Right renal cortex interstitium (tissue), 3 donors: ENCODE data around the gene FOXC2. TPM values are rescaled to one million over a fixed set of nuclear protein-coding genes. Genes with fewer than 3 reads are reported as not detected.

ENCODE experiments used
- DNase-seq, 3 donors: peaks; one replicate each; pipeline ENCODE4 v3.0.0-alpha.2; 2013; ENCODE audit warnings: low read depth in 3 of 3, low spot score in 2 of 3
- polyA plus RNA-seq, 3 donors: library from polyadenylated mRNA; unstranded; fragments of 120-200 nt; gene quantifications; one replicate each; pipeline ENCODE4 v1.2.1, GENCODE V29; 2013; ENCODE audit not compliant: insufficient read length in 3 of 3

Gene FOXC2
- polyA plus RNA-seq, result 10 to 100 TPM; 35.0 to 40.1 (median 38.5) TPM

DNA sequence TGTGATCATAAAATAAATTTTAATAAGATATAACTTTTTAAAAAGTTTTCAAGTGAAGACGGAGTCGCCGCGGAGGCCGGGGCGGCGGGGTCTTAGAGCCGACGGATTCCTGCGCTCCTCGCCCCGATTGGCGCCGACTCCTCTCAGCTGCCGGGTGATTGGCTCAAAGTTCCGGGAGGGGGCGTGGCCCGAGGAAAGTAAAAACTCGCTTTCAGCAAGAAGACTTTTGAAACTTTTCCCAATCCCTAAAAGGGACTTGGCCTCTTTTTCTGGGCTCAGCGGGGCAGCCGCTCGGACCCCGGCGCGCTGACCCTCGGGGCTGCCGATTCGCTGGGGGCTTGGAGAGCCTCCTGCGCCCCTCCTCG is at the start of gene FOXC2:
Gene FOXC2 (plus strand): TSS at position 229 of the 365 bp plus-strand sequence. CDS start 507 bp downstream, outside the sequence.
- DNase-seq, result peak in 2 of 3 donors; percentile 93

DNA sequence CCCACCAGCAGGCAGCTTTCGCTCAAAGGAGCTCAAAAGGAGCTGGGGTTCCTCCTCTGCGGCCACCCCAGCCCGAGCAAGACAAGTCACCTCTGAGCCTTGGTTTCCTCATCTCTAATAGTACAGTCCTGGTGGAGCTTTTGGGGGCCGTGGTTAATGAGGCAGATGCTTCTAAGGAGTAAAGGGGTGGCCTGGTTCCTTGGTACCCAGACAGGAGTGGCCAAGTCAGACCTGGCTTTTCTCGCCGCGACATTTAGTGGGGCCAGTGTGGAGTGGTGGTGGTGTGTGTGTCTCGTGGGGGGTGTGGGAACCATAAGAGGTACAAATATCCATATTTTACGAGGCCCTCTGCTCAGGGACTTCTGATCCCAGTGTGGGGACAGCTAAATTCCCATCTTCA is 49.6 kb upstream of the FOXC2 start:
- no peak for DNase-seq

DNA sequence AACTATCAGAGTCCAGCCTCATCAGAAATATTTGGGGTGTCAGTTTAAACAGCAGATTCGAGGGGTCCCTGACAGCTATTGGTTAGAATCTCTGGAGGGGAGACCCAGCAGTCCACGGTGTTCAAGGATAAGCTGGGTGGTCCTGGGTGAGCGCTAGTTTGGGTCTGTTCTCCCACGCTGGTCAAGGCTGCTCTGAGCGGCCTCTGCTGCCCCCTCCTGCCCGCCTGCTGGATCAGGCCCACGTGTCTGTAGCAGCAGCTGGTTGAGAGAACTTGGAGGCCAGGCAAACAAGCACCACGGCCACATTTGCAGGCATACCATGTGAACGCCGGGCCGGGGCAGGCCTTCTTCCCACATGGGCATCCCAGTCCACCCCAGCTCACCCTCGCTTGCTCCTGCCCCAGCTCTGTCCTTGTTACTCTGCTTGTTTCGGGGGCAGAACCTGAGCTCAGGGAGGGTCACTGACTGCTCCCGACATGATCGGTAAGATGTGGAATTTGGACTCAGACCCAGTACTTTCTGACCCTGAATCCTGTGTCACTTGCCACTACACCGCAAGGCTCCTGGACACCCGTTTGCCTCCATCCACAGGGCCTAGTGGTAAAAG is 48.9 kb upstream of the FOXC2 start:
- DNase-seq, result no peak

DNA sequence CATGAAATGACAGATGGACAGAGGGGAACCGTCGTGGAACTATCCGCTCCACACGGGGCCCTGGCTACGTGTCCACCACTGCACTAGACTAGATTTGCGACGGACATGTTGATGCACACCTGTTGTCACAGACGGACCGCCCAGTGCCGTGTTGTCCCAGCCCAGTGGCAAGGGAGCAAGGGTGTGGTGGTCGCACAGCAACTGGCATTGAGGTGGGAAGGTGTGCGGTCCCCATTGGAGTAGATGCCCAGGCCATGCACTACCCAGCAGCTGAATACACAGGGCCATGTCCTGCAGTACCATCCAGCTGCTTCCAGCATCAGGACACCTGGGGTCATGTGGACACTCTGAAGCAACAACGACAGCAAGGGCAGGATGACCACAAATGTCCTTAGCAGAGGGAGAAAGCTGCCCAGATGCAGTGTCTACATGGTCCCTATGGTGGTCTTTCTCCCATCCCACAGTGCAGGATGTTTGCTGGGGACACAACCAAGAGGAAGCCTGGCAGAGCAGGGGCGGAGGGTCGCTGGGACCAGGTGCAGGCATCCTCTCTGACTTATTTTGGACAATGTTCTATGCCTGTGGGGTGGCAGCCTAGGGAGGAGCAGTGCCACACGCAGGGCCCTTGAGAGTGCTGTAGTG is 47.5 kb upstream of the FOXC2 start:
- no peak for DNase-seq

DNA sequence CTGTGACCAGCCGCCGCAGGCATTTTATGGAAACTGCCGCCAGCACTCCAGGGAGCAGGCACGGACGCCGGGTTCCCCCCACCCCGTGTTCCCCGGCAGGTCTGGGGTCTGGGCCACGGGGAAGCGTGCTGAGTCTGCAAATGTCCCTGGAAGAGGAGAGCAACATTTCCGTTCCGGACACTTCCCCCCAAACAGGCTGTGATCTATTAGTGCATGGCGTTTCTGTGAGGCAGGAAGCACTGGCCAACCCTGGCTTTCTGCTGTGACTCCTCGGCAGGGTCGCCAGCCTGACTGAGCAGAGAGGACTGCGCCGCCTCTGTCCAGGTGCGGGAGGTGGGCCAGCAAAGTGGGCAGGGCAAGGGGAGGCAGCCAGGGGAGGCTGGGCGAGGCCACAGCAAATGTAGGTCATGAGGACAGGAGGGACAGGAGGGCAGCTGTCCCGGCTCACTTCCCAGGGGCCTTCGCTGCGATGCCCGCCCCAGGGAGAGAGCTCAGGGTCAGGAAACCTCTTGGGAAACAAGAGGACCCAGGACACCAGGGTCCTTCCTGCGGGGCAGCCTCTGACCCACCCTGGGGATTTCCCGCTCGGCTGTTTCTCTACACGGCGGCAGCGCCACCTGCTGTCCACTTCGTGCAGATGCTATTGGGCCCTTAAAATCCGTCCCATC is 46.8 kb upstream of the FOXC2 start:
- DNase-seq, result no peak

DNA sequence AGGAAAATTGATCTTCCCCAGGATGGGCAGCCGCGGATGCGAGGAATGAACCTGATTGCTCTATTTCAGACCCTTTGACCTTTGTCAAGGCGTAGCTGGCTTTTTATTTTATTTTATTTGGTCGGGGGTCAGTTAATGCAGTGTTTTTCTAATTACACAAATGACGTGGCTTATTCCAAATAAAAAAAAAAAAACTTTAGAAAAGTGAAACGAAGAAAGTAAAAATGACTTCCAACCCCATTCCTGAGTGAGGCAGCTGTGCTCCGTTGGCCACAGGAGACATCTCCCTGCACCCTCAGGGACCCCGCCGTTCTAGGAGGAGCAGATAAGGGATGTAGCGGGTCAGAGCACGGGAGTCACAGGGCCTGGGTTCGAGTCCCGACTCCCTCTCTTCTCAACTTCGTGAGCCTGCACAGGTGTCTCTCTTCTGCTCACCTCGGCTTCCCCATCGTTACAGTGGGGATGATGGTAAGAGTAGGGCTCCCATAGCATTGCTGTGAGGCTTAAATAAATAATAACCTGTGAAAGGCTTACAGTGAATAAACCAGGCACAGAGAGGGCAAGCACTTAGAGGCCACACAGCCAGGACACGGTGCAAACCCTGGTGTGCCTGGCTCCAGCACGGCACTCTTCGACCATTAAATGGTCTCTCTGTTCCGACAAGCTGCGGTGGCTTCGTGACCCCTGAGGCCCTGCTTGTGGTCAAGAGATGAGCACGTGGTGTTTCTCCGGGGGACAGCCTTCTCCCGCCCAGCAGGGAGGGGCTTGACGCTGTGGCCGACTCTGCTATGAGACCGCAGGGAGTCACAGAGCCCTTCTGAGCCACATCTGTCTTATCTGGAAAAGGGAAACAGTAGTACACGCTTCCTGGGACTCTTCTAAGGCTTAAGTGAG is 46.1 kb upstream of the FOXC2 start:
- no peak for DNase-seq

DNA sequence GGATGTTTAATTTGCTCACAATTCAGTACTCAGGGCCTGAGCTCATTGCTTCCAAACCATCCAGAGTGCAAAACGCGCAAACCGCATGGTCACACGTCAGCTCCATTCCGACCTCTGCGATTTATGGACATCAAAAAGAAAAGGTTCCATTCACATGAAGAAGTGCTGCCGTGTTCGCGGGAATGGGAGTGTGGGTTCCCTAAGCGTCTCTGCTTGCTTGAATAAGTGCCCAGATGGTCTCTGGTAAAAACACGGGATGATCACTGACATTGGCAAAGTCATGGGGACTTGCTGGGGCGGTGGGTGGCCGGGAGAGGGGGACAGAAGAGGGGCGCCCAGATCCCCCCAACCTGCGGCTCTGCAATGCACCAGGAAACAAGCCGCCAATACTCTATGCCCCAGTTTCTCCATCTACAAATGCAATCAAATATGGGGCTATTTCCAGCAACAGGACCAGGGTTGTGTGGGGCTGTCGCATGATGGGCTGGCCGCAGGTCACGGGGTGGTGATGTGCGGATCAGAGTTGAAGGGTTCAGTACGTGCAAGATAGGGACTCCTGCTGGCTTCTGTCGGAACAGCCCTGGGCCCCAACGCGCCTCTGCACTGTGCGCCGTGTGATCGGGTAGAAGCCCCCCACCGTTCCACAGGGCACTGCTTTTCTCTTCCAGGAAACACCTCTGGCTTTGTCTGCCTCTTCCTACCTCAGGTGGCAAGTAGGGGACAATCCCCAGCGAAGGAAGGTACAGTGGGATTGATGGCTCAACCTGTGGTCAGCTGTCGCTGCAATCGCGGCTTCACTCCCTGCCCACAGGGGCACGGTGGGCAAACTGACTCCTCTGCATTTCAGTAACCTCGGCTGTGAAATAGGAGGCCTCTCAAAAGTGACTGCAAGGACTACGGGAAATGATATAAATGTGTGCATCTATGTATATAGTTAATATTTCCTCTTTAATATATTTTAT is 45.1 kb upstream of the FOXC2 start:
- no peak for DNase-seq

DNA sequence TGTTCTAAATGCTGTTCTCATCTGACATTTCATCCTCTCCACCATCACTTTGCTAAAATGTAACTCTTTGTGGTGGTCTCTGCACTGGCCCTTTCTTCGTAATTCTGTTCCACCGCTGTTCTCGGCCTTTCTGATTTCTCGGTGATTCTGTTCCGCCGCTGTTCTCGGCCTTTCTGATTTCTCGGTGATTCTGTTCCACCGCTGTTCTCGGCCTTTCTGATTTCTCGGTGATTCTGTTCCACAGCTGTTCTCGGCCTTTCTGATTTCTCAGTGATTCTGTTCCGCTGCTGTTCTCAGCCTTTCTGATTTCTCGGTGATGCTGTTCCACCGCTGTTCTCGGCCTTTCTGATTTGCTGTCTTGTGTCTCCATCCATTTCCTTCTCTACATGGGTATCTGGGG is 44.0 kb upstream of the FOXC2 start:
- no peak for DNase-seq

DNA sequence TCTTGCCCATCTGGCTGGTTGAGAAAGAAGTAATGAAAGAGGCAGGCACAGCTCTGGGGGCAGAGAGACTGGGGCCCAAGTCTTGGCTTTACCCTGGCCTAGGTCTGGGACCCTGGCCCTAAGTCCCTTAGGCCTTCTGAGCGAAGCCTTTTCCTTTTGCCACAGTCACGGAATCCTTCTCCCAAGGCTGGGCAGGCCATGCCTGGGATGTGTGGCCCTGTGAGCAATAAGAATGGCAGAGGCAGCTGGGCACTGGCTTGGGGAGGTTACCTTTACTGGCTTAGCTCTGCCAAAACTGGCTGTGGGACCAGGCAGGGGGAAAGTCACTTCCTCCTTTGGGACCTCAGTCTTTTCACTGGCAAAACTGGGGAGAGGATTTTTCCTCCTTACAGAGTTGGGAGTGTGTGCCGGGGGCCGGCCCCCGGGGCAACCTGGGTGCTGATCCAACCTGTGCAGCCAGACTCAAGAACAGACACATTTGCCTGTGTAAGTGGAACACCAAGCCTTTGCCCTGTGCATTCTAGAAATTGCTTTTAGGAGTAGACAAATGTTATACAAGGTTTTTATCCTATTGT is 43.4 kb upstream of the FOXC2 start:
- DNase-seq, result no peak

DNA sequence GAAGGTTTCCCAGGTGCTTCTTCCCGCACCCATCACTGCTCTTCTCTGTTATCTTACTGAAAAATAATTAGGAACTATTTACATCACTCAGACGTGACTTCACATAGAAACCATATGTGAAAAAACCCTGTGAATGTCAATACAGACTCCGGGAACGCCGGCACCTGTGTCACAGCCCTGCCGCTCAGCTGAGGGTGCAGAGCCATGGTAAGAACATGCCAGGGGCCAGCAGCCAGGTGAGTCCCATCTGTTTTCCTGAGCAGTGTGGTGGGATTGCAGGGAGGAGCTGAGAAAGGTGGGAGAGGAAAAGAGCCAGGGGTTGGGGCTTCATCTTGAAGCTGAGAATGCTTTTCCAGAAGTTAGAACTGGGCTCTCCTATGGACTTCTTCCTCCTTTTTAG is 42.6 kb upstream of the FOXC2 start:
- no peak for DNase-seq

DNA sequence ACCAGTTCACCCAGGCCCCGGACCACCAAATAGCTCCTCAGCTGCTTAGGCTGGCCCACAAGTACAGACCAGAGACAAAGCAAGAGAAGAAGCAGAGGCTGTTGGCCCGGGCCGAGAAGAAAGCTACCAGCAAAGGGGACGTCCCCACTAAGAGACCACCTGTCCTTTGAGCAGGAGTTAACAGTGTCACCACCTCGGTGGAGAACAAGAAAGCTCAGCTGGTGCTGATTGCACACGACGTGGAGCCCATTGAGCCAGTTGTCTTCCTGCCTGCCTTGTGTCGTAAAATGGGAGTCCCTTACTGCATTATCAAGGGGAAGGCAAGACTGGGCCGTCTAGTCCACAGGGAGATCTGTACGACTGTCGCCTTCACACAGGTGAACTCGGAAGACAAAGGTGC is 40.9 kb upstream of the FOXC2 start:
- DNase-seq, result no peak

DNA sequence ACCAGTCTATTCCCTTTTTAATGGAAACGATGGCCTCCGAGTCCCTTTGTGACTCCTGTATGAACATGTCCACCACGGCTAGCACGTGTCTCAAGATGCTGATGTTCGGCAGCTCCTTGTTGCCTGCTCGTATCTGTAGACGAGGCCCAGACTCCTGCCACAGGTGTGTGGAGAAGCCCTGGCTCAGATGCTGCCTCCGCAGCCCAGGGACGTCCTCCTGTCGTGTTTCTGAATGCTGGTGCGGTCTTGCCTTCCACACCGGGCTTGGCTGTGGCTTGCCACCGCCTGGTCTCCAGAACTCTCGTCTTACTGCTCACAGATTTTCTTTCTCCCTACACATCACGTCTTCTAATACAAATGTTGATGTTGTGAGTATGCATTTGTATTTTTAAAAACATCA is 39.3 kb upstream of the FOXC2 start:
- no peak for DNase-seq

DNA sequence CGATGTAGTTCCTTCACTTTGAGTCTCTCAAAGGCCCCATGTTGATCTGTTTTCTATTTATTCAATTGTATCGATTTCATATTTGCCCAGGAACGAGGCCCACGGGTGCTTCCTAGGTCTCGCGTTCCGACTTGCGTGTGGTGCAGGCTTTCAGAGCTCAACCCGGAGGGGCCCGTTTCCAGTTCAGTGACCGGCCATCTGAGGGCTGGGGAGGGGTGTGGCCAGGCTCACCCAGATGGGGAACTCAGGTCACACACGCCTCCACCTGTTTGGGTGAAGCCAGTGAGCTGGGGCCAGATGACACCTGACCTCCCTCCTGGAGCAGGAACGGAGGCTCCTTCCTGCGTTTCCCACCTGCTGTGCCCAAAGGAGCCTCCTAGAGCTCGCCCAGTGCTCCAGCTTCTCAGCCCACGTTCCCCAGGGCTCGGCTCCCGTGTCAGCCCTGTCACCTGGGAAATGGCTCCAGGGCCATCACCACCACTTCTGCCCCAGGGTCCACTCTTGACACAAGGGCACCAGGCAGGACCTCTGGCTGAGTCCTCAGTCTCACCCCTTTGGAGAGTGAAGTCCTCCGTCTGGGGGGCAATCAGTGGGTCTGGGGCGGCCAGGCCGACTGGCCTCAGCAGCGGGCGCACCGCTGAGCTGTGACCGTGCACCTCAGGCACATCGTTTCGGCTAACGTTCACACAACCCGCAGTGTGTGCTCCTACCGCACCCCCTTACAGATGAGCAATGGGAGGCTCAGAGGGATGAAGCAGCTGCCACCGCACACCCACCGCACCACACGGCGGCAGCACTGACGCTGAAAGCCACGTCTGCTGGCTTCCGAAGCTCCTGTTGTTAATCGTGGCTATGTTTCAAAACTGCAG is 38.3 kb upstream of the FOXC2 start:
- DNase-seq, result no peak

DNA sequence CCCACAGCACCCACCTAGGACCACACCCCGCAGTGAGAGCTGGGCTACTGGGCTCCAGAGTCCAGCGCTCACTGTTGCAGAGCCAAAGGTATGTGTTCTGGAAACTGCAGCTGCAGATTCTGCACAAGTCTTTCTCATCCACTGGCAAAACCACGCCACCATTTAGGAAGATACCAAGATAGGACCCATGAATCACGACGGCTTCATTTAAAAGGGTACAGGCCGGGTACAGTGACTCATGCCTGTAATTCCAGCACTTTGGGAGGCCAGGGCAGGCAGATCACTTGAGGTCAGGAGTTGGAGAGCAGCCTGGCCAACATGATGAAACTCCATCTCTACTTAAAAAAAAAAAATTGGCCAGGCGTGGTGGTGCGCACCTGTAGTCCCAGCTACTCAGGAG is 37.5 kb upstream of the FOXC2 start:
- no peak for DNase-seq

DNA sequence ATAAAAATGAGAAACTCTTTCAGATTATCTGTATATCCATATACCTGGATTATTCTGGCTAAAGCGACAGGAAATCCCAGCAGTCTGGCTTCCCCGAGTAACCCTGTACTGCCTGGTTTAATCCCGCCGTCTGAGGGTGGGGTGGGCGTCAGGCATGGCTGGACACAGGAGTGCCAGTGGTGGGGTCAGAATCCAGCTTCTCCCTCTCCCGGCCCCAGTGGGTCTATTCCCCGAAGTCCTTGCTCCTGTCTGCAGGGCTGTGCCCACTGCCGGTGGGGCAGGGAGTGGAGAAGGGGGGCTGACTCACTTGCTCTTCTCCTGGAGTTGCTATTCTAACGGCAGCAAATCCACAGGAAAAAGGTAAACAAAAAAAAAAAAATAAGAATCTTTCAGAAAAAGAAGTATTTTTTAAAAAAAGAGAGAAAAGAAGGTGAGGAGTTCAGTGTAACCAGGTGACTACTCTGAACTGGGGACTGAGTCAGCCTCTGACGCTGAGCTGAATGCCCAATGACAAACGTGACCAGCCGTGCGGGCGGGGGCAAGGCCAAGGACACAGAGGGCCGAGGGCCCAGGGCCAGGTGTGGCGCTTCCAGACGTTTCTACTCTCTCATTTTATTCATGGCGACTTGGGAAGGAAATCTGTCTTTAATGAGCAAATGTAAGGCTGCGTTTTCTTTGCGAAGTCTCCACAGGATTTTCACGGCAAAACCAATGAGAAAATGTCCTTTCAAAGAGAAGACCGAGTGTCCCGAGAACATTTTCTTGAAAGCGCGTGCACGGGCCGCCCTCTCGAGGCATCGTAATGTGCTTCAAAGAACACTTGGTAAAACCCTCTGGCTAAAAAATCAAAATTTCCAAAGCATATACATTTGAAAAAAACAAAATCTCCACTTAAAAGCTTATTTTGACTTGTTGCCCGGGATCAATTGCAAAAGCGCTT is 36.1 kb upstream of the FOXC2 start:
- no peak for DNase-seq

DNA sequence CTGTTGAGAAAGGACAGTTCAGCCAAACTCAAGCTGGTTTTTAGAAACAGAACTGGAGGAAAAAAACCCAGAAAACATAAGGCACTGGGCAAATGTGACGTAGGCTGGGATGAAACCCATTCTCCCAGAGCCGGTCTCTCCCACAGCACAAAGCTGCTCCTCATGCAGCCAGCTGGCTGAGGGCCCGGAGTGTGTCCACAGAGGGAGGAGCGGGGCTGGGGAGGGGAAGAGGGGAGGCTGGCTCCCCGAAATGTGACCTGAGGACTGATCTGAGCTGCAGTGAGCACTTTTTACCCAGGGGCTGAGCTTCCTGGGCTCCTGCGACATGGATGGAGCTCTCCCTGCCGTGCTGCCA is 35.5 kb upstream of the FOXC2 start:
- no peak for DNase-seq

DNA sequence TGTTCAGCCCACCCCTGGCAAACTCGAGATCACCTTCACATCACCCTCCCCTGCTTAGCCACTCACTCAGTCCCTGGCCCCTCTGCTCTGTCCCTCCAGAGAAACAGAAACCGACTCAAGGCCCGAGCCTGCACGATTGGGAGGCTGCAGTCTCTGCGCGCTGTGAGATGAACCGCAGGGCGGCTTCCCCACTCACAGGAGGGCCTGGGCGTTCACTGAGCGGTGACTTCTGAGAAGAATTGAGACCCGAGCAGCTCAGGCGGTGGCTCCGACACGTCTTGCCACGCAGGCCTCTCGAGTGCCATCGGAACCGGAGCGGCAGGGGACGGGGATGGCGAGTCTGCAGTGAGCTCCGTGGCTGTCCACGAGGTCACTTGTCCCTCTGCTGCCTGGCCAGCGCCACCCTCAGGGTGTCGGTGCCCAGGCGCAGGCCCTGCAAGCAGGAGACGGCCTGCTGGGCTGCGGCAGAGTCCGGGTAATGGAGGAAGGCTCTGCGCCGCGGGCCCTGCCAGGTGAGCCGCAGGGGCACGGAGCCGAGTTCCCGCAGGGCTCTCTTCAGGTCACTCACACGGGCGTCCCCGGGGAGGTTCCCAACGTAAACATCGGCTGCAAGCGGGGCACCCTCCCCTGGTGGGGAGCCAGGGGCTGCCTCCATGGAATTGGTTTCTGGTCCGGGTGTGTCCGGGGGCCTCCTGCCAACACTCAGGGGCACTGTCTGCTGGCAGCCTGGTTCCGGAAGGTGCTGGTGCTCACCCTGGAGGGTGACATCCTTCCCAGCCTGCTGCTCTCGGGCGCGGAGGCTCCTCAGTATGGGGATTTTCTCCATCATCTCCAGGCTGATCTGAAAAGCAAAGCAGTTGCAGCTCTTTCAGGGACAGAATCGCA is 34.7 kb upstream of the FOXC2 start:
- no peak for DNase-seq
